HTERT RPE-1 (cell line): ENCODE data around the gene RPS26.
"Not testable (repeated sequence)": the region's sequence is repeated elsewhere in the genome, so short reads cannot be mapped to it uniquely, and the experiment has no call there.

Source experiments
- in situ Hi-C: fragments of 300-500 bp; cut with MboI; formaldehyde crosslinking; loops from 4 replicates; pipeline ENCODE4 v1.14.3; 2020; ENCODE audit warnings: low sequenced_read_pairs

RPS26 gene

DNA sequence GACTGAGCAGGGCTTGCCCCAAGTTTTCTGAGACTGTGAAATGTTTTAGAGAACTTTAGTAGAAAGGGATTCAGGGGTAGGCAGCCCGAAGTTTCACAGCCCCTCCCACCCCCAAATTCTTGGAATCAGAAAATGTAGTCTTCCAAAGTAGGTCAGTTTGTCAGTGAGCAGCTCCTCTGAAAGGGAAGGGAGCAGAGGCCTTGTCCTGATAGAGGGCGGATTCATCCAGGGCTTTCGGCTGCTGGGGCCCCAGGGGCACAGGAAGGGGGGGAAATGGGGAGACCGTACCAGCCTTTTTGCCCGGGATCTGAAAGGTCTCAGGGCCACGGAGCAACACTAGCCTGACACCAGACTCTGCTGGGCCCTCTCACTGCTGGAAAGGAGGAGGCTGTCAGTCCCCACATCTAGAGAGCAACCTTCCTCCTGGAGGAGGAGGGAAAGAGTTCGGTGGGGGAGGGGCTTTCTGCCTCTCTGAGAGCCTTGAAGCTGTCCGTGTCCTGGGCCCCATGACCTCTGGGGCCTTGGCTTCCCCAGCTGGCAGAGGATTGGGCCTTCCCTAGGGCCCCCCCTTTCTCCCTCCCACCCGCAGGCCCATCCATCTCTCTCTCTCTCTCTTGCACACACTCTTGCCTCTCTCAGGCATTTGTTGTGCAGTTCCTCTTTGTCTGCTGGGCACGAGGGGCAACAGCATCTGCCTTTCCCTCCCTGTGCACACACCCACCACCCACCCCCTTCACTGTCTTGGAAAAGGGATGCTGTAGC lies 21.1 kb upstream of the RPS26 start, which contains the start of gene IKZF4:
Gene IKZF4 (plus strand): TSS at position 621 of the 762 bp plus-strand sequence. CDS start 451 bp downstream, outside the sequence.
- in situ Hi-C loops: no loop called here

DNA sequence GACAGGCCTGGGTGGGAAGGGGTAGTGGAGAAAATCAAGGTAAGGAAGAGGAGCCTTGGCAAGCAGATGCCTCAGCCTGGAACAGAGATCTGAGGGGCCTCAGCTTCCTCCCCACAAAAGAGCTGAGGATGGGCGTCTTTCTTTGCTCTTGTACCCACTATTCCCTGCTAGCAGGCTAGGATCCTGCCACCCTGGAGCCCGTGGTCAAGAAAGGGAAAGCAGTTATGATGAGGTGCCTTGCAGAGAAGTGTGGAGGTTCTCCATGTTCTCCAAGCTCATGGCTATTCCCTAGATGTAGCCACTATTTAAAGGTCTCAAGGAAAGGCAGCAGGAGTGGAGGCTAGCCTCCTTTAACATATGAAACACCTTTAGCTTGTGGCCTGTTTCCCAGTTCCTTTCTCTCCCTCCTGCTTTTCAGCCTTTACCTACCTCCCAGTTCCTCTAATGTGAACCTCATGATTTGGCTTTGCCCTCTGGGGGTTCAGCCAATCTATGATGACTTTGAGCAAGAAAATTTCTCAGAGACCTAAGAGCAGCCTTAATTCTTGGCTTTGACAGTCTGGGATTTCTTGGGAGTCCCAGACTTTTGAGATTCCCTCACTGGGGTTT lies 19.7 kb upstream of the RPS26 start:
- in situ Hi-C loops: no loop called here

DNA sequence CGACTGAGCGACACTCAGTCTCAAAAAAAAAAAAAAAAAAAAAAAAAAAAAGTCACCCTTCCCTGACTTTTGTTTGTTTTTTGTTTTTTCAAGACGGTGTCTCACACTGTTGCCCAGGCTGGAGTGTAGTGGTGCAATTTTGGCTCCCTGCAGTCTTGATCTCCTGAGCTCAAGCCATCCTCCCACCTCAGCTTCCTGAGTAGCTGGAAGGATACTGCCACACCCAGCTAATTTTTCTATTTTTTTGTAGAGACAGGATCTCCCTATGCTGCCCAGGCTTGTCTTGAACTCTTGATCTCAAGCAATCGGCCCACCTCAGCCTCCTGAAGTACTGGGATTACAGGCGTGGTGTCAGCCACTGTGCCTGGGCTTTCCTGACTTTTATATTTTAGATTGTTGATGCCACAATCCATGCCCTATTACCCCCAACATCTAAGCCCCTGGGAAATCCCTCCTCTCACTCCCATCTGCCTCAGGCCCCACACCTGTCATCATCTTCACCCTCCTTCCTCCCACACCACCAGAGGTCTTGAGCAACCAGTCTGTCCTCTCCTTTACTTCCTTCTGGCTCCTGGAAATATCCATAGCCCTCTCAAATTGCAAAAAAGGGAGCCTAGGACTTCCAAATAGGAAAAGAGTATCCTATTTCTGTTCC lies 13.1 kb upstream of the RPS26 start:
- in situ Hi-C loops: no loop called here

DNA sequence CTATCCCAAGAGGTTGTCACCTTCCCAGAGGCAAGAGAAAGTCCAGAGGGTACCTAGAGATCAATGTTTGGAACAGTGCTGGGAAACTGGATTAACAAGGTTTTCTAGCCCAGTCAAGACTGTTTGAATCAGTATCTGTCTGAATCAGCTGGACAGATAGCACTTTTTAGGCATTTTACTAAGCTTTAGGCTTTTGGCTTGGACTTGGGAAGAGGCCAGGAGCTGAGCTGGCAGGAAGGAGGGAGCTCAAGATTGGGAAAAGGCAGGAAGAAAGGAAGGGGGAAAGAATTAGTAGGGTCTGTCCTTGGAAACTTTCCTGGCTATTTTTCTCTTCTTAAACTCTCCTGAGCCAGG lies 12.6 kb upstream of the RPS26 start:
- in situ Hi-C loops: no loop called here

DNA sequence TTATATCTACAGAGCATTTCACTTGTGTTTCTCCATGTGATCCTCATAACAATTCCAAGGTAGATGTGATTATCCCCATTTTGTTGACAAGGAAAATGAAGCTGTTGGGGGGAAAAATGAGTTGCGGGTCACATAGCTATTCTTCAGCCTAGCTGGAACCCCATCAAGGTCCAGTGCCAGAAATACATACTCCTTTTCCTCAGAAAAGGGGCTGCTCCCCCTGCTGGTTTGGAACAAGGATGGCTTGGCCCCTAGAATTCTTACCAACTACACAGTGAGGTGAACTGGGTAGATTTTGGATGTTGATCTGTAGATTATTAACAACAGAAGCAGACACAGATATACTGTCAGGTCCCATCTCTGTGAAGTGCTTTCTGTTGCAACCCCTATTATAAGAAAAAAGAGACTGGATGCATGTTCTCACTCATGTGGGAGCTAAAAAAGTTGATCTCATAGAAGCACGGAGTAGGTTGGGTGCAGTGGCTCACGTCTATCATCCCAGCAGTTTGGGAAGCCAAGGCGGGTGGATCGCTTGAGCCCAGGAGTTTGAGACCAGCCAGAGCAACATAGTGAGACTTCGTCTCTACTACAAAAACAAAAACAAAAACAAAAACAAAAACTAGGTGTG lies 11.9 kb upstream of the RPS26 start:
- in situ Hi-C loops: no loop called here

DNA sequence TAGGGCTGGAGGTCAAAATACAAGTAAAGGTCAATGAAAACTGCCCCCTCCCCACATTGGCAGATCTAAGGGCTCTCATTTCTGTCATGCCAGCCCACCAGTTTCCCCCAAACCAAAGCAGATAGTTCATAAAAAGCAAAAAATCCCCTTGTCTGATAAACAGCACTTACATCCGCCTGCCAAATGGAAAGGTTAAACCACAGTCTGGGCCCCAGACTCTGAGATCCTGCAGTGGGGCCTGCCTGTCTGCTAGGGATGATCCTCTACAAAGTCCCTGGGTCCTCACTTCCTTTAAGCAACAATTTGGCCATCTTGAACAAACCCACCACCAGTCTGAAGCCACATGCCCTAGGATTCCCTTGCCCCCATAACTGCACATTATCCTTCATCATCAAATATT lies 9.7 kb upstream of the RPS26 start:
- in situ Hi-C loops: no loop called here

DNA sequence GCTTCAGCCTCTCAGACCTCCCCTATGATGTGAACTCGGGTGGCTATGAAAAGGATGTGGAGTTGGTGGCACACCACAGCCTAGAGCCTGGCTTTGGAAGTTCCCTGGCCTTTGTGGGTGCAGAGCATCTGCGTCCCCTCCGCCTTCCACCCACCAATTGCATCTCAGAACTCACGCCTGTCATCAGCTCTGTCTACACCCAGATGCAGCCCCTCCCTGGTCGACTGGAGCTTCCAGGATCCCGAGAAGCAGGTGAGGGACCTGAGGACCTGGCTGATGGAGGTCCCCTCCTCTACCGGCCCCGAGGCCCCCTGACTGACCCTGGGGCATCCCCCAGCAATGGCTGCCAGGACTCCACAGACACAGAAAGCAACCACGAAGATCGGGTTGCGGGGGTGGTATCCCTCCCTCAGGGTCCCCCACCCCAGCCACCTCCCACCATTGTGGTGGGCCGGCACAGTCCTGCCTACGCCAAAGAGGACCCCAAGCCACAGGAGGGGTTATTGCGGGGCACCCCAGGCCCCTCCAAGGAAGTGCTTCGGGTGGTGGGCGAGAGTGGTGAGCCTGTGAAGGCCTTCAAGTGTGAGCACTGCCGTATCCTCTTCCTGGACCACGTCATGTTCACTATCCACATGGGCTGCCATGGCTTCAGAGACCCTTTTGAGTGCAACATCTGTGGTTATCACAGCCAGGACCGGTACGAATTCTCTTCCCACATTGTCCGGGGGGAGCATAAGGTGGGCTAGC lies 7.0 kb upstream of the RPS26 start:
- in situ Hi-C loops: no loop called here

DNA sequence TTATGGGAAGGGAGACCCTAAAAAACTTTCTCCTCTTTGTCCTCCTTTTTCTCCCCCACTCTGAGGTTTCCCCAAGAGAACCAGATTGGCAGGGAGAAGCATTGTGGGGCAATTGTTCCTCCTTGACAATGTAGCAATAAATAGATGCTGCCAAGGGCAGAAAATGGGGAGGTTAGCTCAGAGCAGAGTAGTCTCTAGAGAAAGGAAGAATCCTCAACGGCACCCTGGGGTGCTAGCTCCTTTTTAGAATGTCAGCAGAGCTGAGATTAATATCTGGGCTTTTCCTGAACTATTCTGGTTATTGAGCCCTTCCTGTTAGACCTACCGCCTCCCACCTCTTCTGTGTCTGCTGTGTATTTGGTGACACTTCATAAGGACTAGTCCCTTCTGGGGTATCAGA lies 4.6 kb upstream of the RPS26 start:
- in situ Hi-C loops: no loop called here

DNA sequence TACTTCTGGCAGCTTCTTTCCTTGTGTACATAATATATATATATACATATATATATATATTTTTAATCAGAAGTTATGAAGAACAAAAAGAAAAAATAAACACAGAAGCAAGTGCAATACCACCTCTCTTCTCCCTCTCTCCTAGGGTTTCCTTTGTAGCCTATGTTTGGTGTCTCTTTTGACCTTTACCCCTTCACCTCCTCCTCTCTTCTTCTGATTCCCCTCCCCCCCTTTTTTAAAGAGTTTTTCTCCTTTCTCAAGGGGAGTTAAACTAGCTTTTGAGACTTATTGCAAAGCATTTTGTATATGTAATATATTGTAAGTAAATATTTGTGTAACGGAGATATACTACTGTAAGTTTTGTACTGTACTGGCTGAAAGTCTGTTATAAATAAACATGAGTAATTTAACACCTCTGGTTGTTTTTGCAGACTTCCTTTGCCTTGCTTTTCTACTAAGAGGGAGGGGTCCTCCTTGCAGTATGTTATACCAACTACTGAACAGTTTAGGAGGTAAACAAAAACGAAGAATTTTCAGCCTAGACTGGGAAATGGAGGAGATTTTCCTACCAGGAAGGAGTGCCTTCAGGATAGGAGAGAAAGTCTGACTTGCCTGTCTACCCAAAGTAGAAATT lies 3.6 kb upstream of the RPS26 start:
- in situ Hi-C loops: no loop called here

DNA sequence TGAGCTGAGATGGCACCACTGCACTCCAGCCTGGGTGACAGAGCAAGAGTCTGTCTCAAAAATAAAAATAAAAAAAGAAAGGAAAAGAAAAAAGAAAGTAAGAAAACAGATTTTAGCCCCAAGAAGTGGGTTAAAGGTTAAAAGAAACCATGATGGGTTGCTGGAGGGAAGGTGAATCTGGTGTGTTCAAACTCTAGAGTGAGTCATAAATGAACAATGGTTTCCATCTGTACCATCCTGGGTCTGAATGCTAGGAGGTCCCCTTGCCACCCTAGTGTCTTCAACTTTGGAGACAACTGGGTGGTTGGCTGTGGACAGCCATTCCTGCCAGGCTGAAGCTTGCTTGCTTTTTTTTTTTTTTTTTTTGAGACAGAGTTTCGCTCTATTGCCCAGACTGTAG lies 1.6 kb upstream of the RPS26 start:
- in situ Hi-C loops: no loop called here

DNA sequence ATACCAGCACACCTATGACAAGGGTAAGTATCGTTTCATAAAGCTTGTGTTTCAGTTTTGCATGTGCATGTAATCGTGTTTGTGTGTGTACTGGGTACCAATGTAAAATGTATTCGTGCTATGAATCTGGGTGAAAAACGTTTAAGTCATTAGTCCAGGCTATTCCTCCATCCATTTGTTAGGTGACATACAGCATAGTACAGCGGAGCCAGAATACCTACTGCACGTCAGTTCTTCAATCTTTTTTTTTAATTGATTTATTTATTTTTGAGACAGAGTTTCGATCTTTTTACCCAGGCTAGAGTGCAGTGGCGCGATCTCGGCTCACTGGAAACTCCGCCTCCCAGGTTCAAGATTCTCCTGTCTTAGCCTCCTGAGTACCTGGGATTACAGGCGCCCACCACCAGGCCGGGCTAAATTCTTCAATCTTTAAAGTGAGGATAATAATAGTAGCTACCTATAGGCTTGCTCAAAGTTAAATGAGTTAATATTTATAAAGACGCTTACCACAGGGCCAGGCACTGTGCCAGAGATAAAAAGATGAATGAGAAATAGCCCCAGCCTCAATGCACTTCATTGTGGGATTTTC lies 661 bp upstream of the RPS26 start:
- in situ Hi-C loops: no loop called here

DNA sequence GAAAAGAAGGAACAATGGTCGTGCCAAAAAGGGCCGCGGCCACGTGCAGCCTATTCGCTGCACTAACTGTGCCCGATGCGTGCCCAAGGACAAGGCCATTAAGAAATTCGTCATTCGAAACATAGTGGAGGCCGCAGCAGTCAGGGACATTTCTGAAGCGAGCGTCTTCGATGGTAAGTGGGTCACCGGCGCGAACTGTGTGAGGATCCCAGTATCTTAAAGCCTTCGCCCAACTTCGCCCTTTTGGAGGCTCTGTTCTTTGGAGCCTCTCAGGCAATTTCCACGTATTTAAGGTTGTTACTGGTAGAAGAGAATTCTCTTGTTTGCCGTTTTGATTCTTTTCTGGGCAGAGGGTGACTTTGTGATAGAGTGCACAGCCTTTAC lies 704 bp downstream of the RPS26 start:
- in situ Hi-C loops: not testable (repeated sequence)

DNA sequence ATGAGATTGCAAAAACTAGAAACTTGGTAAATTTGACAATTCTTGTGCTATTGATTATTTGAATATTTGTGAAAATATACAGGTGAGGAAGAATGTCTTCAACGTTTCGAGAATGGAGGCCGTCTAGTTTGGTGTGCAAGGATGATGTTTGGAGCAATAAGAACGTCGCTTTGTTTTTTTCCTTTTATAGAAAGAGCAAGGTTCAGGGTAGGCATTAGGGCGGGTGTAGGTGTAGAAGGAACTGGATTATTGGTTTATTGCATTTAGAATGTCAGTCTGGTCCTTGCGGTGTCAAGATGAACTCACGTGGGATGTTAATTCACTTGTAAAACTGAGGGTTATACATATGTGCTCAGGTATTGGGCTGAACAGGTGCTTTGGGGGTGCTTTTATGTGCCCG lies 1.1 kb downstream of the RPS26 start:
- in situ Hi-C loops: no loop called here

DNA sequence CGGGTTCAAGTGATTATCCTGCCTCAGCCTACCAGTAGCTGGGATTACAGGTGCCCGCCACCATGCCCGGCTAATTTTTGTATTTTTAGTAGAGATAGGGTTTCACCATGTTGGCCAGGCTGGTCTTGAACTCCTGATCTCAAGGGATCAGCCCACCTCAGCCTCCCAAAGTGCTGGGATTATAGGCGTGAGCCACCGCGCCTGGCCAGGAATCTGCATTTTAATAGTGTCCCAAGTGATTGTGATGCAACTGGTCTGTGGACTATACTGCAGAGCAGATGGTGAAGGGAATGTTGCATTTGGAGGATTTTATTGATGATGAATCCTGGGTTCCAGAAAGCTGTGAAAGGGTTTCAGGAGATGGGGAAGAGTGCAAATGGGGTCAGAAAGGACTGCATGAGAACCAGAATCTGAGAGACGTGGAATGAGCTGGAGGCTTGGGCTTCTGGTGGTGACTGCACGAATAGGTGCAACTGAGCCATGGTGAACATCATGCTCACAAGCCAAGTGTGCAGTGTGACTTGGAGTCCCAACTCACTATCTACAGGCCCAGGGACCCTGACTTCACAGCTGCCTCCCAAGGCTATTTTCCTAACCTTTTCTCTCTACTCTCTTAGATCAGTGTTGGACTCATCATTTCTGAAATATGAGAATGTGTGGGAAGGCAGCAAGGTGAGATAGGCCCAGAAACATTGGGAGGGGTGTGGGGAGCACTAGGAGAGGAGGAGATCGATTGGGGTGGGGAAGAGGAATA lies 4.5 kb downstream of the RPS26 start:
- in situ Hi-C loops: no loop called here

DNA sequence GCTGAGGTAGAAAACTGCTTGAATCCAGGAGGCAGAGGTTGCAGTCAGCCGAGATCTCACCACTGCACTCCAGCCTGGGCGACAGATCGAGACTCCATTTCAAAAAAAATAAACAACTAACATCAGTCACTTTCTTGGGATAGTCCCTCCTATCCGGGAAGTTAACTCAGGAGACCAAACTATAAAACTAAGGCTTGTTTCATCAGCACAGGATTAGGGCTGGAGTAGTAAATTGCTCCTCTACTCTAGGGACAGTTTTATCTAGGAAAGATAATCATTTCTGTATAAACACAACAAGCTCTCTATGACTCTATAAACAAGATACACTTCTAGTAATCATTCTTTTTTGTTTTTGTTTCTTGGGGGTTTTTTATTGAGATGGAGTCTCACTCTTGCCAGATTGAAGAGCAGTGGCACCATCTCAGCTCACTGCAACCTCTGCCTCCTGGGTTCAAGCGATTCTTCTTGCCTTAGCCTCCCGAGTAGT lies 11.7 kb downstream of the RPS26 start:
- in situ Hi-C loops: no loop called here

DNA sequence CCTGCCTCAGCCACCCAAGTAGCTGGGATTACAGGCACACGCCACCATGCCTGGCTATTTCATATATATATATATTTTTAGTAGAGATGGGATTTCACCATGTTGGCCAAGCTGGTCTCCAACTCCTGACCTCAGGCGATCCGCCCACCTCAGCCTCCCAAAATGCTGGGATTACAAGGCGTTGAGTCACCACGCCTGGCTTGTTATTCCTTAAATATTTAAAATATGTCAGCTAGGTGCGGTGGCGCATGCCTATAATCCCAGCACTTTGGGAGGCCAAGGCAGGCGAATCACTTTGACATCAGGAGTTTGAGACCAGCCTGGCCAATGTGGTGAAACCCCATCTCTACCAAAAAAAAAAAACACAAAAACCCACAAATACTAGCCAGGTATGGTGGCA lies 18.2 kb downstream of the RPS26 start:
- in situ Hi-C loops: not testable (repeated sequence)

DNA sequence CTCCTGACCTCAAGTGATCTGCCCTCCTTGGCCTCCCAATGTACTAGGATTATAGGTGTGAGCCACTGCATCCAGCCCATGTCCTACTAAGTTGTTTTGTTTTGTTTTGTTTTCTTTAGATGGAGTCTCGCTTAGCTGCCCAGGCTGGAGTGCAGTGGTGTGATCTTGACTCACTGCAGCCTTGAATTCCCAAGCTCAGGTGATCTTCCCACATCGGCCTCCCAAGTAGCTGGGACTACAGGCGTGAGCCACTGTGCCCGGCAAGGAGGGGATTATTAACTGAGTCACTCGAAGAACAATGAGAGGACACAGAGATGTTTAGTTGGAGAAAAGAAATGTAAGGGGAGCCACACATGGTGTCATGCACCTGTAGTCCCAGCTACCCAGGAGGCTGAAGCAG lies 20.3 kb downstream of the RPS26 start:
- in situ Hi-C loops: no loop called here

DNA sequence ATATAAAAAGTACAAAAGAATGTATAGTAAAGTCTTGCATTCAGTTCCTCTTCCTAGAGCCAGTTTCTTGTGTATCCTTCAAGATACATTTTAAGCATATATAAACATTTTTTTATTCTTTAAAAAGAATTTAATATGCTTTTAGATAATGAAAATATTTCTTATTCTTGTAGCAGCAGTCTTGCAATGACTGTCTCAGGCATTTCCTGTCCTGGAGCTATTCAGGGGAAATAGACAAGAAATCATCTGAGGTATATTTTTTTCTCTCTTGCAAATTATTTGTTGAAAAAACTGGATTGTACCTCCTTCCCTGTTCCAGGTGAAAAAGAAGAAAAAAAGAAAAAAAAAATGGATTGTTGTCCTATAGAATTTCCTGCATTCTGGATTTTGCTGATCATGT lies 21.3 kb downstream of the RPS26 start:
- in situ Hi-C loops: no loop called here

DNA sequence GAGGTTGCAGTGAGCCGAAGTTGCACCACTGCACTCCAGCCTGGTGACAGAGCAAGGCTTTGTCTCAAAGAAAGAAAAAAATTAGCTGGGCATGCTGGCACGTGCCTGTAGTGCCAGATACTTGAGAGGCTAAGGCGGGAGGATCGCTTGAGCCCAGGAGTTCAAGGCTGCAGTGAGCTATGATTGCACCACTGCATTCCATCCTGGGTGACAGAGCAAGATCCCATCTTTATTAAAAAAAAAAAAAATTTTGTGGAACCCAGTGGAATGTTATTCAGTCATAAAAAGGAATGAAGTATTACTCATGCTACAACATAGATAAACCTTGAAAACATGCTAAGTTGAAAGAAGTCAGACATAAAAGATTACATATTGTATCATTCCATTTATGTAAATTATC lies 29.9 kb downstream of the RPS26 start:
- in situ Hi-C loops: no loop called here
